ENCODE results near the gene RDH13. TPM values are rescaled to one million over a fixed set of nuclear protein-coding genes. Genes with fewer than 3 reads are reported as not detected.

Gene RDH13
- total and polyA plus RNA-seq, 2 experiments from 2014 or later: 28.0 to 36.5 TPM

DNA sequence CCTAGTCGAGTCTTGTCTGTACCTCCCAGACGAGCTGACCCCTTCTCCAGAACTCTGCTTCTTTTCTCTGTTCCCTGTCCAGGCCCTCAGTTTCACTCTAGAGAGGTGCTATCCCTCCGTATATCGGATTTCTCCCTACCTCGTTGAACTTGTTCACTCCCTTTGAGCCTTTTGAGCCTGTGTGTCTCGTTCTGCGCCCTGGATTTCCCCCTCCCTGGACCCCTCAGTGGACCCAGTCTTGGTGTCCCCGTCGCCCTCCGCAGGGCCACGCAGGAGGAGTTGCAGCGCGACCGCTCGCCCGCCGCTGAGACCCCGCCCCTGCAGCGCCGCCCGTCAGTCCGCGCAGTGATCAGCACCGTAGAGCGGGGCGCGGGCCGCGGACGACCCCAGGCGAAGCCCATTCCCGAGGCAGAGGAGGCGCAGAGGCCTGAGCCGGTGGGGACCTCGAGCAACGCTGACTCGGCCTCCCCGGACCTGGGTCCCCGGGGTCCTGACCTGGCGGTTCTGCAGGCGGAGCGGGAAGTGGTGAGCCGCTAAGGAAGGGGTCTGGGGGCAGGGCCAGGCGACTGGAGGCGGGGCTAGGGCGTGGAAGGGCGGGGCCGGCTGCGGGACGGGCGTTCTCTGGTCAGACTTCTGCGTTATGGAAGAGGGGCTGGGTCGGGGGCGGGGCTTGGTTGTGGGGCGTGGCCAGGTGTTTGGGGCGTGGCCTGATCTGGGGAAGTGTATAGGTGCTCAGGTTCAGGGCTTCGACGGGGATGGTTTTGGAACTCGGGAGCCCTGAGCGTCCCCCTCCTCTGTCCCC, 18.2 kb upstream of the RDH13 start:
- peaks cover 58% of the 10 kb centered on the region for H3K27me3 Mint-ChIP-seq (ENCODE audit: insufficient read depth, low read depth, poor library complexity)
- peak overlapping the region; percentile 97 for H2AFZ ChIP-seq
- ATAC-seq (peak; percentile 52), DNase-seq (ENCODE audit: low spot score) (peak; percentile 92)
- peaks cover 43% of the 10 kb centered on the region for H3K4me1 Mint-ChIP-seq
- peaks cover 26% of the 10 kb centered on the region for H3K4me1 ChIP-seq (ENCODE audit: insufficient read depth)
- H3K27ac Mint-ChIP-seq: no peak overlapping the region
- no peak overlapping the region for H3K27ac ChIP-seq (ENCODE audit: low read depth)
- H3K27me3 ChIP-seq (ENCODE audit: insufficient read depth): peaks cover 39% of the 10 kb centered on the region
- H3K36me3 ChIP-seq (ENCODE audit: insufficient read depth): no peaks in the 10 kb centered on the region
- H3K4me3 ChIP-seq: peak overlapping the region; percentile 85
- H3K9me2 ChIP-seq (ENCODE audit: insufficient read depth): no peaks in the 10 kb centered on the region
- peak overlapping the region; percentile 88 for H3K4me3 Mint-ChIP-seq
- TF ChIP-seq NANOG (IDR thresholded peaks at IDR 0.05; ENCODE audit: borderline replicate concordance) (no peak), ZNF331 (CRISPR knock-in tag; IDR thresholded peaks at IDR 0.05; ENCODE audit: low read depth) (peak; percentile 77), POLR2AphosphoS5 (IDR thresholded peaks at IDR 0.05; ENCODE audit: low read depth) (peak; percentile 68), EZH2phosphoT487 (IDR thresholded peaks at IDR 0.05; ENCODE audit: unreplicated experiment) (no peak)
- peaks cover 20% of the 10 kb centered on the region for H3F3A ChIP-seq (replicated peaks; ENCODE audit: low read depth)
- H3K4me2 ChIP-seq: peak overlapping the region; percentile 99
- no peaks in the 10 kb centered on the region for H3K79me2 ChIP-seq (replicated peaks; ENCODE audit: insufficient read depth)
- peaks cover 16% of the 10 kb centered on the region for H3K36me3 Mint-ChIP-seq (ENCODE audit: low read depth)
- H4K20me1 ChIP-seq (replicated peaks; ENCODE audit: insufficient read depth): peaks cover 12% of the 10 kb centered on the region
- H3K9me3 Mint-ChIP-seq: peaks cover 10% of the 10 kb centered on the region; the same call in 2 of the 3 replicates

DNA sequence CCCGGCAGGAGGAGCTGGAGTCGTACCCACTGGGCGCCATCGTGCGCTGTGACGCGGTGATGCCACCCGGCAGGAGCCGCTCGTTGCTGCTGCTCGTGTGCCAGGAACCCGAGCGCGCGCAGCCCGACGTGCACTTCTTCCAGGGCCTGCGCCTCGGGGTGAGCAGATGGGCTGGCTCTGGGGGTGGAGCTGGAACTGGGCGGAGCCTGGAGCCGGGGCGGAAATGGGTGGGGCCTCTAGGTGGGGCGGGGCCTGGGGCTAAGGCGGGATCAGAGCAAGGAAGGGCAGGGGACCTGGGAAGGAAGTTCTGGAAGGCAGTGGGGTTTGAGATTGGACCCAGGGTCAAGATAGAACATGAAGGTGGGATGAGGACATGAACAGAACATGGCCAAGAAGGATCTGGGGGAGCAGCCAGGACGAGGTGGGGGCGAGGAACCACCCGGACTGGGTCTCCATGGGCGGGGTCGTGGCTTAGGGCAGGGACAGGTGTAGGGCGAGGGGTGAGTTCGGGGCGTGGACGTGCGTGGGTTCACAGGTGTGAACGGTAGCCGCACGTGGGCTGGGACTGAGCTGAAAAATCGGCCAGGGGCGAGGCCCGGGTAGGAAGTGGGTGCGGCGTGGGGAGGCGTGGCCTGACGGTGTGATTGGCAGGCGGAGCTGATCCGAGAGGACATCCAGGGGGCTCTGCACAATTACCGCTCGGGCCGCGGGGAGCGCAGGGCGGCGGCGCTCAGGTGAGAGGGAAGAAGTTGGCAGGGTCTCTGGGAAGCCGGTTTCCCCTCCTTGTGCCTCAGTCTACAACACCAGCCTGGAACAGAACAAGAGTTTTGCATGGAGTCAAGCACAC, 17.4 kb upstream of the RDH13 start:
- peaks cover 34% of the 10 kb centered on the region for H3K27me3 ChIP-seq (ENCODE audit: insufficient read depth)
- peak; percentile 91 for DNase-seq (ENCODE audit: low spot score)
- Mint-ChIP-seq H3K4me1 (peaks cover 41% of the 10 kb centered on the region), H3K9me3 (peaks cover 10% of the 10 kb centered on the region; the same call in 2 of the 3 replicates), H3K27me3 (ENCODE audit: insufficient read depth, low read depth, poor library complexity) (peaks cover 54% of the 10 kb centered on the region), H3K36me3 (ENCODE audit: low read depth) (peaks cover 16% of the 10 kb centered on the region; the same call in 2 of the 3 replicates), H3K27ac (peak overlapping the region; percentile 93), H3K4me3 (peak overlapping the region; percentile 88)
- no peaks in the 10 kb centered on the region for H3K79me2 ChIP-seq (replicated peaks; ENCODE audit: insufficient read depth)
- TF ChIP-seq, protein P1, sequence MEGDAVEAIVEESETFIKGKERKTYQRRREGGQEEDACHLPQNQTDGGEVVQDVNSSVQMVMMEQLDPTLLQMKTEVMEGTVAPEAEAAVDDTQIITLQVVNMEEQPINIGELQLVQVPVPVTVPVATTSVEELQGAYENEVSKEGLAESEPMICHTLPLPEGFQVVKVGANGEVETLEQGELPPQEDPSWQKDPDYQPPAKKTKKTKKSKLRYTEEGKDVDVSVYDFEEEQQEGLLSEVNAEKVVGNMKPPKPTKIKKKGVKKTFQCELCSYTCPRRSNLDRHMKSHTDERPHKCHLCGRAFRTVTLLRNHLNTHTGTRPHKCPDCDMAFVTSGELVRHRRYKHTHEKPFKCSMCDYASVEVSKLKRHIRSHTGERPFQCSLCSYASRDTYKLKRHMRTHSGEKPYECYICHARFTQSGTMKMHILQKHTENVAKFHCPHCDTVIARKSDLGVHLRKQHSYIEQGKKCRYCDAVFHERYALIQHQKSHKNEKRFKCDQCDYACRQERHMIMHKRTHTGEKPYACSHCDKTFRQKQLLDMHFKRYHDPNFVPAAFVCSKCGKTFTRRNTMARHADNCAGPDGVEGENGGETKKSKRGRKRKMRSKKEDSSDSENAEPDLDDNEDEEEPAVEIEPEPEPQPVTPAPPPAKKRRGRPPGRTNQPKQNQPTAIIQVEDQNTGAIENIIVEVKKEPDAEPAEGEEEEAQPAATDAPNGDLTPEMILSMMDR (conservative IDR thresholded peaks at IDR 0.05; ENCODE audit: low read depth in 2 of 2): 0 out of 4 replicates have a peak, but pooled peaks of 1 of the 2 experiments have one; percentile 6
- no peak for TF ChIP-seq NANOG (IDR thresholded peaks at IDR 0.05; ENCODE audit: borderline replicate concordance)
- TF ChIP-seq POLR2AphosphoS5 (IDR thresholded peaks at IDR 0.05; ENCODE audit: low read depth): peak; percentile 77
- TF ChIP-seq, protein P2, sequence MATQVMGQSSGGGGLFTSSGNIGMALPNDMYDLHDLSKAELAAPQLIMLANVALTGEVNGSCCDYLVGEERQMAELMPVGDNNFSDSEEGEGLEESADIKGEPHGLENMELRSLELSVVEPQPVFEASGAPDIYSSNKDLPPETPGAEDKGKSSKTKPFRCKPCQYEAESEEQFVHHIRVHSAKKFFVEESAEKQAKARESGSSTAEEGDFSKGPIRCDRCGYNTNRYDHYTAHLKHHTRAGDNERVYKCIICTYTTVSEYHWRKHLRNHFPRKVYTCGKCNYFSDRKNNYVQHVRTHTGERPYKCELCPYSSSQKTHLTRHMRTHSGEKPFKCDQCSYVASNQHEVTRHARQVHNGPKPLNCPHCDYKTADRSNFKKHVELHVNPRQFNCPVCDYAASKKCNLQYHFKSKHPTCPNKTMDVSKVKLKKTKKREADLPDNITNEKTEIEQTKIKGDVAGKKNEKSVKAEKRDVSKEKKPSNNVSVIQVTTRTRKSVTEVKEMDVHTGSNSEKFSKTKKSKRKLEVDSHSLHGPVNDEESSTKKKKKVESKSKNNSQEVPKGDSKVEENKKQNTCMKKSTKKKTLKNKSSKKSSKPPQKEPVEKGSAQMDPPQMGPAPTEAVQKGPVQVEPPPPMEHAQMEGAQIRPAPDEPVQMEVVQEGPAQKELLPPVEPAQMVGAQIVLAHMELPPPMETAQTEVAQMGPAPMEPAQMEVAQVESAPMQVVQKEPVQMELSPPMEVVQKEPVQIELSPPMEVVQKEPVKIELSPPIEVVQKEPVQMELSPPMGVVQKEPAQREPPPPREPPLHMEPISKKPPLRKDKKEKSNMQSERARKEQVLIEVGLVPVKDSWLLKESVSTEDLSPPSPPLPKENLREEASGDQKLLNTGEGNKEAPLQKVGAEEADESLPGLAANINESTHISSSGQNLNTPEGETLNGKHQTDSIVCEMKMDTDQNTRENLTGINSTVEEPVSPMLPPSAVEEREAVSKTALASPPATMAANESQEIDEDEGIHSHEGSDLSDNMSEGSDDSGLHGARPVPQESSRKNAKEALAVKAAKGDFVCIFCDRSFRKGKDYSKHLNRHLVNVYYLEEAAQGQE (IDR thresholded peaks at IDR 0.05; ENCODE audit: unreplicated experiment): no peak
- H2AFZ ChIP-seq: peak overlapping the region; percentile 97; the same call in 1 of the 2 replicates
- no peaks in the 10 kb centered on the region for H3K36me3 ChIP-seq (ENCODE audit: insufficient read depth)
- H3K4me3 ChIP-seq: peak overlapping the region; percentile 85
- H3K4me2 ChIP-seq: peak overlapping the region; percentile 99
- H3K4me1 ChIP-seq (ENCODE audit: insufficient read depth): peaks cover 21% of the 10 kb centered on the region; the same call in 1 of the 2 replicates
- 0 out of 2 replicates have a peak overlapping the region, but pooled peaks have one; percentile 72 for H3K27ac ChIP-seq (ENCODE audit: low read depth)
- ATAC-seq: peak; percentile 53
- no peaks in the 10 kb centered on the region for H3K9me2 ChIP-seq (ENCODE audit: insufficient read depth)
- peaks cover 4% of the 10 kb centered on the region; the same call in 1 of the 2 replicates for H4K20me1 ChIP-seq (replicated peaks; ENCODE audit: insufficient read depth)
- H3F3A ChIP-seq (replicated peaks; ENCODE audit: low read depth): peaks cover 12% of the 10 kb centered on the region
